CD8-positive, alpha-beta memory T cell (primary cell): Measurements from ENCODE around the gene CIB2. TPM values are rescaled to one million over a fixed set of nuclear protein-coding genes. Genes with fewer than 3 reads are reported as not detected.

Source experiments
- CTCF ChIA-PET: fragments of 350-600 bp; sonication (Branson Sonifier 250); formaldehyde crosslinking; loops from one replicate; lab custom pipeline; 2021; ENCODE audit warnings: antibody characterized with exemption; lab: Charles Lee
- POLR2A ChIA-PET: fragments of 350-600 bp; sonication (Branson Sonifier 250); formaldehyde crosslinking; loops from one replicate; lab custom pipeline; 2021; ENCODE audit warnings: antibody characterized with exemption; lab: Charles Lee
- DNase-seq, 5 donors: peaks; one replicate each; pipeline versions ENCODE4 v3.0.0 to v3.0.0-alpha.2; 2020 to 2022; ENCODE audit warnings: mixed read lengths in 1 of 5
- H3K27ac ChIP-seq: one replicate; pipeline ENCODE4 v1.7.0; 2013; ENCODE audit warnings: low read depth, mild to moderate bottlenecking, low read length, moderate library complexity
- H3K27me3 ChIP-seq: 2 replicates; pipeline ENCODE4 v1.7.0; 2013; ENCODE audit warnings: low read length, mild to moderate bottlenecking; ENCODE audit not compliant: insufficient read depth, poor library complexity, severe bottlenecking
- H3K36me3 ChIP-seq: 2 replicates; pipeline ENCODE4 v1.7.0; 2013; ENCODE audit warnings: mild to moderate bottlenecking, low read length, moderate library complexity; ENCODE audit not compliant: insufficient read depth
- H3K4me1 ChIP-seq: 2 replicates; pipeline ENCODE4 v1.7.0; 2013; ENCODE audit warnings: mild to moderate bottlenecking, low read length, moderate library complexity; ENCODE audit not compliant: insufficient read depth
- H3K4me3 ChIP-seq: 2 replicates; pipeline ENCODE4 v1.7.0; 2013; ENCODE audit warnings: mild to moderate bottlenecking, low read length
- H3K9me3 ChIP-seq: 2 replicates; pipeline ENCODE4 v1.7.0; 2013; ENCODE audit warnings: mild to moderate bottlenecking, low read length
- H3K27ac Mint-ChIP-seq, 8 donors: one replicate each; pipeline ENCODE4 v1.8.0; 2020 to 2021; ENCODE audit warnings: mixed read lengths in 8 of 8, mild to moderate bottlenecking in 6 of 8, inconsistent platforms in 3 of 8, moderate library complexity in 3 of 8
- H3K27me3 Mint-ChIP-seq, 2 donors: one replicate each; pipeline ENCODE4 v1.8.0; 2020 to 2021; ENCODE audit warnings: mixed read lengths in 2 of 2, mild to moderate bottlenecking in 1 of 2, moderate library complexity in 1 of 2
- H3K36me3 Mint-ChIP-seq, 3 donors: one replicate each; pipeline ENCODE4 v1.8.0; 2020 to 2021; ENCODE audit warnings: mixed read lengths in 3 of 3, inconsistent platforms in 1 of 3, mild to moderate bottlenecking in 1 of 3
- H3K4me1 Mint-ChIP-seq, 3 donors: one replicate each; pipeline ENCODE4 v1.8.0; 2020 to 2021; ENCODE audit warnings: mixed read lengths in 3 of 3, inconsistent platforms in 1 of 3, mild to moderate bottlenecking in 1 of 3
- H3K4me3 Mint-ChIP-seq, 7 donors: one replicate each; pipeline ENCODE4 v1.8.0; 2020 to 2021; ENCODE audit warnings: mixed read lengths in 7 of 7, mild to moderate bottlenecking in 6 of 7, moderate library complexity in 4 of 7, inconsistent platforms in 2 of 7
- H3K9me3 Mint-ChIP-seq, 5 donors: one replicate each; pipeline ENCODE4 v1.8.0; 2020 to 2022; ENCODE audit warnings: mixed read lengths in 5 of 5, mild to moderate bottlenecking in 3 of 5, moderate library complexity in 2 of 5, inconsistent platforms in 1 of 5
- polyA plus RNA-seq: library from polyadenylated mRNA; unstranded; fragments of 300-500 nt; fragmentation: Illumina TruSeq; gene quantifications from one replicate; pipeline ENCODE4 v1.2.3, GENCODE V29; 2021
- total RNA-seq, 2 experiments: library from RNA; stranded (reverse); gene quantifications; one replicate each; pipeline ENCODE4 v1.2.3, GENCODE V29; 2021

The CIB2 gene
- total and polyA plus RNA-seq, 3 experiments from 2014 or later = 2.0 to 2.3 (median 2.1) TPM

GRCh38 chr15:78055919-78056713 is 75.1 kb downstream of the CIB2 start:
- Histone ChIP-seq H3K27ac (no peak overlapping the region), H3K9me3 (no peaks in the 10 kb centered on the region), H3K36me3 (no peaks in the 10 kb centered on the region), H3K4me1 (peaks cover 96% of the 10 kb centered on the region), H3K27me3 (no peaks in the 10 kb centered on the region), H3K4me3 (peak overlapping the region; percentile 5)
- Mint-ChIP-seq H3K9me3 (no peaks in the 10 kb centered on the region), H3K4me3 (peak overlapping the region; percentile 16 to 83 (median 77)), H3K27ac (peak overlapping the region; percentile 87 to 99 (median 96)), H3K36me3 (peaks cover 0 to 21% (median 2%) of the 10 kb centered on the region in 3 donors), H3K27me3 (no peaks in the 10 kb centered on the region), H3K4me1 (peaks cover 90 to 95% (median 94%) of the 10 kb centered on the region in 3 donors)
- ChIA-PET POLR2A (interaction anchor here (0.7 to 2.3 kb wide), 3 partner anchors 11 to 34 kb away, joined by 3 to 8 read pairs (median 7); no protein-coding TSS in a partner anchor), CTCF (interaction anchor here (0.9 to 1.1 kb wide), 2 partner anchors 14 to 96 kb away, joined by 3 to 5 read pairs; no protein-coding TSS in a partner anchor)
- peak in 1 of 5 donors; percentile 52 for DNase-seq

GRCh38 chr15:78054966-78055365 is 76.3 kb downstream of the CIB2 start:
- peak overlapping the region; percentile 87 to 99 (median 96) for H3K27ac Mint-ChIP-seq
- DNase-seq = peak in 3 of 5 donors; percentile 22 to 80 (median 63)
- Histone ChIP-seq H3K27me3 (no peaks in the 10 kb centered on the region), H3K4me3 (no peak overlapping the region), H3K36me3 (no peaks in the 10 kb centered on the region), H3K9me3 (no peaks in the 10 kb centered on the region), H3K27ac (peak overlapping the region; percentile 64), H3K4me1 (peaks cover 96% of the 10 kb centered on the region)
- POLR2A ChIA-PET = interaction anchor here (0.8 to 2.3 kb wide), 3 partner anchors 10 to 20 kb away, joined by 3 to 8 read pairs (median 3); no protein-coding TSS in a partner anchor
- no peaks in the 10 kb centered on the region for H3K27me3 Mint-ChIP-seq
- H3K4me3 Mint-ChIP-seq = peak overlapping the region; percentile 7 to 83 (median 75)
- CTCF ChIA-PET = interaction anchor here (1.4 to 1.6 kb wide), 3 partner anchors 10 to 17 kb away, joined by 3 to 4 read pairs (median 4); no protein-coding TSS in a partner anchor
- peaks cover 0 to 21% (median 2%) of the 10 kb centered on the region in 3 donors for H3K36me3 Mint-ChIP-seq
- H3K4me1 Mint-ChIP-seq = peaks cover 97 to 100% (median 99%) of the 10 kb centered on the region in 3 donors
- H3K9me3 Mint-ChIP-seq = no peaks in the 10 kb centered on the region

Other genes with a start within 250 kb of the CIB2 start
- 10 to 100 TPM; 40.1 to 41.1 TPM for gene TBC1D2B, start 53.7 kb downstream of the CIB2 start, total RNA-seq
- 26.4 TPM for gene TBC1D2B, start 53.7 kb downstream of the CIB2 start, polyA plus RNA-seq
- not detected for gene SH2D7, start 38.9 kb downstream of the CIB2 start, total RNA-seq
- gene SH2D7, start 38.9 kb downstream of the CIB2 start, polyA plus RNA-seq = not detected
- gene IDH3A, start 17.9 kb upstream of the CIB2 start, total RNA-seq = 100 to 1,000 TPM; 134 to 151 TPM
- 44.3 TPM for gene IDH3A, start 17.9 kb upstream of the CIB2 start, polyA plus RNA-seq
- gene ACSBG1, start 103.1 kb upstream of the CIB2 start, total RNA-seq = not detected
- gene ACSBG1, start 103.1 kb upstream of the CIB2 start, polyA plus RNA-seq = 0.06 TPM
- 10 to 100 TPM; 32.6 to 35.3 TPM for gene DNAJA4, start 133.1 kb upstream of the CIB2 start, total RNA-seq
- gene DNAJA4, start 133.1 kb upstream of the CIB2 start, polyA plus RNA-seq = 12.3 TPM
- gene SKIC8, start 168.2 kb upstream of the CIB2 start, total RNA-seq = 10 to 100 TPM; 60.2 to 62.9 TPM
- gene SKIC8, start 168.2 kb upstream of the CIB2 start, polyA plus RNA-seq = 82.5 TPM
- gene CRABP1, start 208.9 kb upstream of the CIB2 start, total RNA-seq = not detected
- gene CRABP1, start 208.9 kb upstream of the CIB2 start, polyA plus RNA-seq = not detected